Epithelial cell of esophagus (primary cell): Measurements from ENCODE around the gene DCUN1D2.

Experiments used
- DNase-seq: peaks from one replicate; pipeline ENCODE4 v3.0.0; 2010; ENCODE audit warnings: low read depth
- H3K4me3 ChIP-seq: 2 replicates; pipeline ENCODE4 v1.5.1; 2011; ENCODE audit warnings: mild to moderate bottlenecking, low read length, control low read depth
- TF ChIP-seq, protein P1 (sequence below): IDR thresholded peaks from 2 replicates; pipeline ENCODE4 v1.5.1; 2011; ENCODE audit warnings: low read depth, mild to moderate bottlenecking, low read length, control low read depth, inconsistent platforms; ENCODE audit not compliant: insufficient read depth; ENCODE audit errors: missing control alignments

Gene DCUN1D2

DNA sequence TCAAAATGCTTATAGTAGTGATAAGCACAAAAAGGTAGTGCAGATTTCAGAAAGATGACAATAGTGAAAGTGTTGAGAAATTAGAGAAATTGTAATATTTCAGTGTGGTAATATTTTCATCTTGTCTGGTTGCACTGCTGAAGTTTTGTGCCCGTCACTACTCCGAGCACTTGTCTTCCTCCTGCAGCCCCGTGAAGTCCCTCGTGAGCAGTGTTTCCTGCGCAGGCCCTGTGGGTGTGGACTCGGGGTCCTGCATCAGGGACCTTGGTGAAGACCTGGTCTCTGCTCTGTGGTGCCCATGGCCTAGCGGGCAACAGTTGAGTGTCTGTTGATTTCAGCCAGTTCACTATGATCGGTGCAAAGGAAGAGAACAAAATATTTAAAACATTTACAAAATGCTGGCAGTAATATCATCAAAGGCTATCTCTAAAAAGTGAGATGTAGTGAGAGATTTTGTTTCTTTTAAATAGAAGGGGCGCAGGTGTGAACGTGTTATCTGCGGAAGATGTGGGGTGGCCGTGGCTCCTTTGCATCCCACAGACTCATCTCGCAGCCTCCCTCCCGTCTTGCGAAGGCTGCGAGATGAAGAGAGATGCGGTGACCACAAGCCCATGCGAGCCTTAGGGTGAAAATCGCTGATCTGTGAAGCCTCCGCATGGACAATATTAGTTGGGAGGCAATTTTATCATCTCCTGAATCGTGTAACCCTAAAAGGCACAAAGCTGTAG lies 27.7 kb upstream of the DCUN1D2 start:
- TF ChIP-seq, protein P1, sequence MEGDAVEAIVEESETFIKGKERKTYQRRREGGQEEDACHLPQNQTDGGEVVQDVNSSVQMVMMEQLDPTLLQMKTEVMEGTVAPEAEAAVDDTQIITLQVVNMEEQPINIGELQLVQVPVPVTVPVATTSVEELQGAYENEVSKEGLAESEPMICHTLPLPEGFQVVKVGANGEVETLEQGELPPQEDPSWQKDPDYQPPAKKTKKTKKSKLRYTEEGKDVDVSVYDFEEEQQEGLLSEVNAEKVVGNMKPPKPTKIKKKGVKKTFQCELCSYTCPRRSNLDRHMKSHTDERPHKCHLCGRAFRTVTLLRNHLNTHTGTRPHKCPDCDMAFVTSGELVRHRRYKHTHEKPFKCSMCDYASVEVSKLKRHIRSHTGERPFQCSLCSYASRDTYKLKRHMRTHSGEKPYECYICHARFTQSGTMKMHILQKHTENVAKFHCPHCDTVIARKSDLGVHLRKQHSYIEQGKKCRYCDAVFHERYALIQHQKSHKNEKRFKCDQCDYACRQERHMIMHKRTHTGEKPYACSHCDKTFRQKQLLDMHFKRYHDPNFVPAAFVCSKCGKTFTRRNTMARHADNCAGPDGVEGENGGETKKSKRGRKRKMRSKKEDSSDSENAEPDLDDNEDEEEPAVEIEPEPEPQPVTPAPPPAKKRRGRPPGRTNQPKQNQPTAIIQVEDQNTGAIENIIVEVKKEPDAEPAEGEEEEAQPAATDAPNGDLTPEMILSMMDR, result no peak
- H3K4me3 ChIP-seq, result no peak overlapping the region
- no peak for DNase-seq

DNA sequence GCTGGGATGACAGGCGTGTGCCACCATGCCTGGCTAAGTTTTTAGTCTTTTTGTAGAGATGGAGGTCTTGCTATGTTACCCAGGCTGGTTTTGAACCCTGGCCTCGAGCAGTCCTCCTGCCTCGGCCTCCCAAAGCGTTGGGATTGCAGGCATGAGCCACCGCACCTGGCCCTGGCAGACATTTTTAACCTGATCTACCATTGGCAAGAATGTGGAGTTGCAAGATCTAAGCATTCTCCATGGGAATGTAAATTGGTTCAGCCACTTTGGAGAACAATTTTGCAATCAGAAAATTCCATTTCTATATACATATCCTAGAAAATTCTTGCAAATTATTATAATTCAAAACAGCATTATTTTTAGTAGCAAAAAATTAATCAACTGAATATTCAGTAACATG lies 24.3 kb upstream of the DCUN1D2 start:
- DNase-seq, result no peak
- H3K4me3 ChIP-seq, result no peak overlapping the region
- TF ChIP-seq, protein P1, result no peak

DNA sequence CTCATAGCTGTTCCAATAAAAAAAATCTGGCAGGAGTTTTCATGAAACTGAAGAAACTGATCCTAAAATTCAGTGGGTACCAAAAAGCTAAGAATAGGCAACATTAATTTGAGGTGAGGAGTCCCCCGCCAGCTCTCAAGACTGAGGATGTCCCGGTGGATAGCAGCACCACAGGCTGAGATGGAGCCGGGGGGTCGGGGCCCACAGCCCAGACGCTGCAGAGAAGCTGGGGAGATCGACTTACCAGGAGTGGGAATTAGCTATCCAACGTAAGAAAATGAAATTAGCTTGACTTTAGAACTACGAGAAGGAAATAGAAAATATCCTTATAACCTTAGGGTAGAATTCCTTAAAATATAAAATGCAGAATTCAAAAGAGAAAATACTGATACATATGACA lies 23.2 kb upstream of the DCUN1D2 start:
- TF ChIP-seq, protein P1, result no peak
- no peak overlapping the region for H3K4me3 ChIP-seq
- DNase-seq, result no peak

DNA sequence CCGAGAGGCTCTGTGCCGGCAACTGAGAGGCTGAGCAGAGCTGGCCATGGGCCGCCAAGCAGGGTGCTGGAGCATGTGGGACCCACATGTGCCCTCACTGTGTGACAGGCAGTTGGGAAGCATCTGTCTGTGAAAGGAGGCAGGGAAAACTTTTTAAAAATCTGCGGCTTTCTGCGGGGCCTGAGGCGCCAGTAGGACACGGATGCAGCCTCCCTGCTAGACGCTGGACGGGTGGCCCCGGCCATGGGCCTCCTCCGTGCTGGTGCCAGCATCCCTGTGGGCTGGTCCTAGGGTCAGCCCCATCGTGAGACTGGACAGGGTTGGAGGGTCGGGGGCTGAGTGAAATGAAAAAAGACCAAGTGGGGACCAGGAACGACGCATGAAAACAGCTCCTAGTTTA lies 20.9 kb upstream of the DCUN1D2 start:
- TF ChIP-seq, protein P1, result no peak
- no peak for DNase-seq
- H3K4me3 ChIP-seq, result no peak overlapping the region

DNA sequence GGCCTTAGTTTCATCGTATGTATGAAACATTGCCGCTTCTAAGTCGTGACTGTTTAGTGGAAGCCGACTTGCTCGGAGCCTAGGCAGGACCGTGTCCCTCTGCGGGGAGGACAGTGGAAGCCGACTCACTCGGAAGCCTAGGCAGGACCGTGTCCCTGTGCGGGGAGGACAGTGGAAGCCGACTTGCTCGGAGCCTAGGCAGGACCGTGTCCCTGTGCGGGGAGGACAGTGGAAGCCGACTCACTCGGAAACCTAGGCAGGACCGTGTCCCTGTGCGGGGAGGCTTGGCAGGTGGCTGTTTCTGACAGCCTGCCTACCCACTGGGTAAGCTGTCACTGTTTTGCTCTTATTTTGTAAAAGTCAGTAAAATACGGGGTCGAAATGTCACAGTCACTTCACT lies 20.4 kb upstream of the DCUN1D2 start:
- no peak for DNase-seq
- TF ChIP-seq, protein P1, result no peak

DNA sequence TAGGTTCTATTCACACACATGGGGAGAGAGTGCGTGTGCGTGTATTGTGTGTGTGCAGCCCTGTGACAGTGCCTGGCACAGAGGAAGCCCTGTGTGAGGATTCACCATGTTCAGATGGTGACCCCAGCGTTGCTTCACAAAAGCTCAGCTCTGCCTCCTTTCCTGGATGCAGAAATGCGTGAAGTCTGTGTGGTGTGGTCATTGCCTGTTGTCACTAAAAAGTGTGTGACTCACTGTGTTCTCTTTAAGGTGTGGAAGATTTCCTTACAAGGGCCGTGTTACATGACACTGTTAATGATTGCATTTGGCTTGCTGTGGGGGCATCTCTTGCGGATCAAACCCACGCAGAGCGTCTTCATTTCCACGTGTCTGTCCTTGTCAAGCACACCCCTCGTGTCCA lies 19.5 kb upstream of the DCUN1D2 start:
- TF ChIP-seq, protein P1, result no peak
- DNase-seq, result no peak
- H3K4me3 ChIP-seq, result no peak overlapping the region

More for the DNA sequence above, 20.4 kb upstream of the DCUN1D2 start:
- H3K4me3 ChIP-seq, result no peak overlapping the region
